B cell (primary cell): ENCODE measurements around the gene PNKD.

Source experiments
- EZH2 ChIP-seq: IDR thresholded peaks from 2 replicates; pipeline ENCODE4 v1.6.1; 2012; ENCODE audit warnings: borderline replicate concordance, low read depth, mild to moderate bottlenecking, moderate library complexity, low read length; ENCODE audit not compliant: insufficient read depth, poor library complexity, severe bottlenecking
- TF ChIP-seq, protein P1 (sequence below): fragments of 200-600 bp; IDR thresholded peaks from one replicate; pipeline ENCODE4 v1.8.0; 2022; ENCODE audit warnings: antibody characterized with exemption, mild to moderate bottlenecking

- TF ChIP-seq, protein P1, sequence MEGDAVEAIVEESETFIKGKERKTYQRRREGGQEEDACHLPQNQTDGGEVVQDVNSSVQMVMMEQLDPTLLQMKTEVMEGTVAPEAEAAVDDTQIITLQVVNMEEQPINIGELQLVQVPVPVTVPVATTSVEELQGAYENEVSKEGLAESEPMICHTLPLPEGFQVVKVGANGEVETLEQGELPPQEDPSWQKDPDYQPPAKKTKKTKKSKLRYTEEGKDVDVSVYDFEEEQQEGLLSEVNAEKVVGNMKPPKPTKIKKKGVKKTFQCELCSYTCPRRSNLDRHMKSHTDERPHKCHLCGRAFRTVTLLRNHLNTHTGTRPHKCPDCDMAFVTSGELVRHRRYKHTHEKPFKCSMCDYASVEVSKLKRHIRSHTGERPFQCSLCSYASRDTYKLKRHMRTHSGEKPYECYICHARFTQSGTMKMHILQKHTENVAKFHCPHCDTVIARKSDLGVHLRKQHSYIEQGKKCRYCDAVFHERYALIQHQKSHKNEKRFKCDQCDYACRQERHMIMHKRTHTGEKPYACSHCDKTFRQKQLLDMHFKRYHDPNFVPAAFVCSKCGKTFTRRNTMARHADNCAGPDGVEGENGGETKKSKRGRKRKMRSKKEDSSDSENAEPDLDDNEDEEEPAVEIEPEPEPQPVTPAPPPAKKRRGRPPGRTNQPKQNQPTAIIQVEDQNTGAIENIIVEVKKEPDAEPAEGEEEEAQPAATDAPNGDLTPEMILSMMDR = no peak
- no peak for TF ChIP-seq EZH2
Measured at GRCh38 chr2:218264773-218265561, 5.4 kb upstream of the PNKD start.
